H1 (cell line): Measurements from ENCODE around the gene QSOX1. TPM values are rescaled to one million over a fixed set of nuclear protein-coding genes. Genes with fewer than 3 reads are reported as not detected.

Source experiments
- CTCF ChIA-PET: fragments of 300-600 bp; sonication (Branson Sonifier 250); formaldehyde crosslinking; loops from one replicate; lab custom pipeline; 2021; ENCODE audit not compliant: partially characterized antibody; lab: Charles Lee
- POLR2A ChIA-PET: fragments of 300-600 bp; sonication (Branson Sonifier 250); formaldehyde crosslinking; loops from one replicate; lab custom pipeline; 2021; ENCODE audit warnings: inconsistent platforms; ENCODE audit not compliant: partially characterized antibody; lab: Charles Lee
- DNase-seq, 2 experiments: peaks; one replicate each; pipeline versions ENCODE4 v3.0.0 to v3.0.0-alpha.2; 2010 to 2022; ENCODE audit warnings: low spot score in 2 of 2, low read depth in 1 of 2, mixed read lengths in 1 of 2
- FAIRE-seq: peaks from 2 replicates; lab custom pipeline; 2011; peaks lifted over from hg19 to GRCh38; lab: Jason Lieb, UNC
- H2AFZ ChIP-seq: 2 replicates; pipeline ENCODE4 v1.8.1; 2012; ENCODE audit warnings: low read length, inconsistent platforms
- H2AK5ac ChIP-seq: 2 replicates; pipeline ENCODE4 v1.6.1; 2013; ENCODE audit warnings: low read depth, low read length
- H2BK120ac ChIP-seq: replicated peaks from 2 replicates; pipeline ENCODE3; 2013; ENCODE audit warnings: low read depth, low read length, inconsistent platforms
- H2BK12ac ChIP-seq: 2 replicates; pipeline ENCODE4 v1.6.1; 2013; ENCODE audit warnings: low read depth, low read length
- H2BK15ac ChIP-seq: 2 replicates; pipeline ENCODE4 v1.6.1; 2013; ENCODE audit warnings: low read length
- H2BK20ac ChIP-seq: 2 replicates; pipeline ENCODE4 v1.6.1; 2013; ENCODE audit warnings: low read length
- H2BK5ac ChIP-seq: 2 replicates; pipeline ENCODE4 v1.6.1; 2013; ENCODE audit warnings: low read depth, low read length
- H3K14ac ChIP-seq: 2 replicates; pipeline ENCODE4 v1.6.1; 2013; ENCODE audit warnings: inconsistent platforms; ENCODE audit not compliant: insufficient read length
- H3K18ac ChIP-seq: 2 replicates; pipeline ENCODE4 v1.6.1; 2013; ENCODE audit warnings: low read length; ENCODE audit errors: extremely low read depth
- H3K23ac ChIP-seq: 2 replicates; pipeline ENCODE4 v1.6.1; 2013; ENCODE audit warnings: inconsistent platforms; ENCODE audit not compliant: insufficient read length
- H3K23me2 ChIP-seq: 2 replicates; pipeline ENCODE4 v1.6.1; 2013; ENCODE audit warnings: low read depth, low read length
- H3K27ac ChIP-seq: 2 replicates; pipeline ENCODE4 v1.6.1; 2011; ENCODE audit warnings: low read depth, low read length, inconsistent platforms
- H3K27me3 ChIP-seq, 4 experiments: replicated peaks in 1 of 4; 1 replicate in 1 of 4; 2 replicates in 3 of 4; pipeline versions ENCODE4 v1.6.1 to v1.8.1; 2011 to 2013; ENCODE audit warnings: low read length in 3 of 4, mild to moderate bottlenecking in 3 of 4, inconsistent platforms in 2 of 4, mixed read lengths in 2 of 4, moderate library complexity in 1 of 4; ENCODE audit not compliant: control insufficient read depth in 3 of 4, insufficient read depth in 3 of 4; ENCODE audit errors: extremely low read depth in 1 of 4
- H3K36me3 ChIP-seq, 4 experiments: 2 replicates each; pipeline versions ENCODE4 v1.6.1 to v1.8.1; 2011 to 2013; ENCODE audit warnings: mild to moderate bottlenecking in 4 of 4, low read length in 3 of 4, moderate library complexity in 2 of 4, control low read depth in 1 of 4, inconsistent platforms in 1 of 4; ENCODE audit not compliant: insufficient read depth in 4 of 4, control insufficient read depth in 2 of 4
- H3K4ac ChIP-seq: replicated peaks from 2 replicates; pipeline ENCODE3; 2013; ENCODE audit warnings: low read length, low read depth, mixed read lengths, inconsistent platforms; ENCODE audit not compliant: insufficient read length
- H3K4me1 ChIP-seq, 4 experiments: replicated peaks in 1 of 4; 1 replicate in 1 of 4; 2 replicates in 3 of 4; pipeline versions ENCODE4 v1.6.1 to v1.8.1; 2011 to 2013; ENCODE audit warnings: low read length in 3 of 4, inconsistent platforms in 2 of 4, mixed read lengths in 1 of 4; ENCODE audit not compliant: insufficient read depth in 4 of 4, control insufficient read depth in 3 of 4
- H3K4me2 ChIP-seq, 2 experiments: 2 replicates each; pipeline versions ENCODE4 v1.6.1 to v1.8.1; 2011 to 2013; ENCODE audit warnings: low read depth in 2 of 2, low read length in 2 of 2, control low read depth in 1 of 2, inconsistent platforms in 1 of 2, mild to moderate bottlenecking in 1 of 2; ENCODE audit not compliant: insufficient read depth in 1 of 2
- H3K4me3 ChIP-seq, 4 experiments: fragments of 200-600, 300-600 bp in 1 of 4; sonication (generic), shearing (Covaris generic), sonication (Bioruptor Twin) in 1 of 4; 2 replicates each; pipeline versions ENCODE4 v1.5.1 to v1.8.1; 2011 to 2016; ENCODE audit warnings: low read length in 4 of 4, low read depth in 3 of 4, control low read depth in 2 of 4, inconsistent platforms in 2 of 4, mild to moderate bottlenecking in 2 of 4, mixed read lengths in 1 of 4, moderate library complexity in 1 of 4; ENCODE audit not compliant: insufficient read depth in 2 of 4; ENCODE audit errors: extremely low read depth in 1 of 4
- H3K56ac ChIP-seq: replicated peaks from 2 replicates; pipeline ENCODE3; 2013; ENCODE audit warnings: low read depth, mild to moderate bottlenecking, mixed read lengths, low read length, inconsistent platforms; ENCODE audit not compliant: insufficient read length
- H3K79me1 ChIP-seq: 2 replicates; pipeline ENCODE4 v1.6.1; 2013; ENCODE audit warnings: low read depth, low read length, control low read depth
- H3K79me2 ChIP-seq, 2 experiments: 2 replicates each; pipeline versions ENCODE4 v1.6.1 to v1.8.1; 2012 to 2013; ENCODE audit warnings: low read length in 2 of 2, mild to moderate bottlenecking in 2 of 2, inconsistent platforms in 1 of 2; ENCODE audit not compliant: insufficient read depth in 2 of 2, control insufficient read depth in 1 of 2
- H3K9ac ChIP-seq, 4 experiments: replicated peaks in 1 of 4; 1 replicate in 1 of 4; 2 replicates in 3 of 4; pipeline versions ENCODE4 v1.6.1 to v1.8.1; 2011 to 2013; ENCODE audit warnings: low read depth in 3 of 4, low read length in 3 of 4, control low read depth in 2 of 4, mild to moderate bottlenecking in 2 of 4, moderate library complexity in 2 of 4, inconsistent platforms in 1 of 4; ENCODE audit errors: extremely low read depth in 1 of 4
- H3K9me3 ChIP-seq, 2 experiments: 2 replicates each; pipeline versions ENCODE4 v1.6.1 to v1.8.1; 2012 to 2013; ENCODE audit warnings: mild to moderate bottlenecking in 2 of 2, moderate library complexity in 2 of 2, control low read depth in 1 of 2, inconsistent platforms in 1 of 2, low read depth in 1 of 2, low read length in 1 of 2, mixed read lengths in 1 of 2; ENCODE audit not compliant: insufficient read depth in 2 of 2
- H4K20me1 ChIP-seq, 2 experiments: replicated peaks in 1 of 2; 2 replicates each; pipeline versions ENCODE3 to v1.8.1; 2011 to 2013; ENCODE audit warnings: inconsistent platforms in 2 of 2, low read length in 2 of 2, mild to moderate bottlenecking in 1 of 2; ENCODE audit not compliant: insufficient read depth in 2 of 2, control insufficient read depth in 1 of 2
- H4K5ac ChIP-seq: 2 replicates; pipeline ENCODE4 v1.6.1; 2013; ENCODE audit warnings: low read length, low read depth, mixed read lengths, inconsistent platforms; ENCODE audit not compliant: insufficient read length
- H4K8ac ChIP-seq: 2 replicates; pipeline ENCODE4 v1.8.0; 2013; ENCODE audit warnings: mild to moderate bottlenecking, moderate library complexity, low read length, inconsistent platforms; ENCODE audit not compliant: insufficient read depth; ENCODE audit errors: extremely low read depth
- H4K91ac ChIP-seq: replicated peaks from 2 replicates; pipeline ENCODE3; 2013; ENCODE audit warnings: low read length, mixed read lengths, inconsistent platforms; ENCODE audit not compliant: insufficient read length
- BCL11A ChIP-seq, 2 experiments: IDR thresholded peaks; one replicate each; pipeline ENCODE4 v1.6.1; 2011; ENCODE audit warnings: low read depth in 2 of 2, low read length in 2 of 2, mild to moderate bottlenecking in 2 of 2
- CHD2 ChIP-seq: IDR thresholded peaks from 2 replicates; pipeline ENCODE4 v1.6.1; 2012; ENCODE audit warnings: low read length, improper control_type of control experiment
- CREB1 ChIP-seq: IDR thresholded peaks from 2 replicates; pipeline ENCODE4 v1.6.1; 2012; ENCODE audit warnings: inconsistent platforms
- EGR1 ChIP-seq: IDR thresholded peaks from 2 replicates; pipeline ENCODE4 v1.6.1; 2011; ENCODE audit warnings: low read depth, low read length, borderline replicate concordance
- NANOG ChIP-seq: IDR thresholded peaks from 2 replicates; pipeline ENCODE4 v1.6.1; 2011; ENCODE audit warnings: low read length, low read depth, mild to moderate bottlenecking, inconsistent platforms; ENCODE audit not compliant: insufficient read depth, poor library complexity, severe bottlenecking
- POU5F1 ChIP-seq: IDR thresholded peaks from 2 replicates; pipeline ENCODE4 v1.6.1; 2011; ENCODE audit warnings: low read depth, mild to moderate bottlenecking, low read length, moderate library complexity
- RBBP5 ChIP-seq: IDR thresholded peaks from 2 replicates; pipeline ENCODE4 v1.7.1; 2012; ENCODE audit warnings: low read depth, mild to moderate bottlenecking, inconsistent platforms, low read length, moderate library complexity, borderline replicate concordance
- SIX5 ChIP-seq: IDR thresholded peaks from 2 replicates; pipeline ENCODE4 v1.6.1; 2011; ENCODE audit warnings: mild to moderate bottlenecking, low read depth, low read length
- SP4 ChIP-seq: IDR thresholded peaks from 2 replicates; pipeline ENCODE4 v1.6.1; 2012; ENCODE audit warnings: low read length, inconsistent platforms
- TCF12 ChIP-seq: IDR thresholded peaks from 2 replicates; pipeline ENCODE4 v1.6.1; 2011; ENCODE audit warnings: low read depth, mild to moderate bottlenecking, low read length
- WGBS, 2 experiments: shearing (Covaris generic) in 1 of 2; methylation state at CpG; one replicate each; pipeline versions ENCODE4 v1.1.6 to v1.1.7; 2013 to 2015; ENCODE audit warnings: low lambda C conversion rate in 2 of 2, mixed read lengths in 2 of 2, inconsistent platforms in 1 of 2, low coverage in 1 of 2, missing lambda C conversion rate in 1 of 2; ENCODE audit not compliant: insufficient replicate concordance in 2 of 2, insufficient coverage in 1 of 2, insufficient read length in 1 of 2; ENCODE audit errors: extremely low coverage in 1 of 2, missing lambda C conversion rate in 1 of 2; 5-methylcytosine and 5-hydroxymethylcytosine counted together
- polyA plus RNA-seq, 7 experiments: library from polyadenylated mRNA; depleted of rRNA in 3 of 7; stranded (reverse) in 5 of 7; unstranded in 2 of 7; fragments of >200 nt in 5 of 7; fragments of 200-250 nt in 2 of 7; gene quantifications; 1 replicate in 5 of 7; 2 replicates in 1 of 7; 4 replicates in 1 of 7; pipeline versions ENCODE4 v1.2.1 to v1.2.3, GENCODE V29; 2011 to 2013; ENCODE audit warnings: missing spikeins in 2 of 7, mixed read lengths in 2 of 7
- total RNA-seq: library from RNA; stranded (reverse); fragmentation: NEBNext Ultra II Directional; extraction: Animal tissue kit (Norgen Biotek cat#: 25700); gene quantifications from 2 replicates; pipeline ENCODE4 v1.2.1, GENCODE V29; 2021
- TF ChIP-seq, protein P1 (sequence below): IDR thresholded peaks from 2 replicates; pipeline ENCODE4 v1.6.1; 2011; ENCODE audit warnings: low read depth, mild to moderate bottlenecking, low read length; ENCODE audit not compliant: insufficient read depth
- TF ChIP-seq, protein P2 (sequence below): IDR thresholded peaks from 2 replicates; pipeline ENCODE4 v1.6.1; 2012; ENCODE audit warnings: inconsistent platforms

QSOX1 gene
- total and polyA plus RNA-seq, 2 of the 8 experiments (the other 6 are each of a cell fraction or from before 2014, with no cell fraction given), result 97.7 to 123 TPM

DNA sequence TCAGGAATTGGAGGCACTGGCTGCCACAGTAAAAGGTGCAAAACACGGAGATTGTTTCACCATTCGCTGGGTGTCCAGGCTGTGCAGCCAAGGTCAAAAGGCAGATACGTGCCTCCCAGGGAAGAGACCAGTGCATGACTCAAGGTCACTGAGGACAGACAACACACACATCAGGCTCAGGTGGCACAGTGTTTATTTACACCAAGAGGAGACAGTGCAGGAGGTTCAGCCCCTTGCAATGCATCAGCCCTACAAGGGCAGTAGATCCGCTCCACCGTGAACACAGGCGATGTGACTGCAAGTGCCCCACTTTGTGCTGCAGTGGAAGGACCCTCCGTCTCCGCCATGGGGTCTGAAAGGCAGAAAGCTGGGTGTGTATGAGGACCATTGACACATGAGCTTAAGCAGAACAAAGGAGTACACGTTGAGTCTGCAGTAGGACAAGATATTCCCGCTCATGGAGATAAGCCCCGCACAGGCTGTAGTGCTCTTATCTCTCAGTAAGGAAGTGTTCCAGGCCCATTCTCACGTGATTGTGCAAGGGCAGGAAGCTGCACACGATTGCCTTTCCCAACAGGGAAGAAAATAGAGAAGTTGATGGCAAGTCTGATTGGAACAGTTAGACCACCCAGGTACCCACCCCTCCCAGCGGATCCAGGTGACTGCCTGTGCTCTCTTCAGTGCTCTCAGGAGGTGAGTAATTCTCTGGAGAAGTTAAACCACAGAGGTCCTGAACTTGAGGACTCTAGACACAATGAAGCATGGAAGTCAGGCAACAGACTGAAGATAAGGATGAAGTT is 37.5 kb upstream of the QSOX1 start:
- Histone ChIP-seq H3K79me2 (no peaks in the 10 kb centered on the region), H3K14ac (no peak overlapping the region), H2BK120ac (no peak overlapping the region), H4K8ac (no peak overlapping the region), H4K5ac (no peak overlapping the region), H3K9me3 (no peaks in the 10 kb centered on the region), H3K9ac (no peak overlapping the region), H2BK15ac (no peak overlapping the region), H4K91ac (no peak overlapping the region), H3K4me3 (no peak overlapping the region), H4K20me1 (no peaks in the 10 kb centered on the region), H2AK5ac (no peak overlapping the region), H3K23me2 (no peaks in the 10 kb centered on the region), H3K27me3 (no peaks in the 10 kb centered on the region), H3K36me3 (peaks cover 0 to 8% (median 3%) of the 10 kb centered on the region in 4 experiments; a peak in 2 of 8 replicates), H3K4me2 (no peak overlapping the region), H3K27ac (no peak overlapping the region), H3K79me1 (no peaks in the 10 kb centered on the region), H2BK12ac (no peak overlapping the region), H3K4me1 (no peaks in the 10 kb centered on the region), H2AFZ (no peak overlapping the region), H3K56ac (no peak overlapping the region), H3K23ac (no peak overlapping the region), H3K4ac (no peak overlapping the region), H2BK5ac (0 out of 2 replicates have a peak overlapping the region, but pooled peaks have one; percentile 1), H2BK20ac (no peak overlapping the region), H3K18ac (no peak overlapping the region)
- POLR2A ChIA-PET, result interaction anchor here (1.7 kb wide), 1 partner anchor 68 kb away, joined by 4 read pairs; no protein-coding TSS in a partner anchor
- DNase-seq, result no peak
- WGBS, 2 experiments, result 86% methylated on average over 14 of the region's 14 CpGs; no CpG with 5 or more reads in 1 of the 2 experiments
- FAIRE-seq, result no peak
- CTCF ChIA-PET, result interaction anchor here (0.5 to 1.5 kb wide), 5 partner anchors 9 to 1156 kb away, joined by 3 to 4 read pairs (median 3); no protein-coding TSS in a partner anchor
- TF ChIP-seq SIX5, result no peak
- TF ChIP-seq TCF12, result no peak
- TF ChIP-seq, protein P1, sequence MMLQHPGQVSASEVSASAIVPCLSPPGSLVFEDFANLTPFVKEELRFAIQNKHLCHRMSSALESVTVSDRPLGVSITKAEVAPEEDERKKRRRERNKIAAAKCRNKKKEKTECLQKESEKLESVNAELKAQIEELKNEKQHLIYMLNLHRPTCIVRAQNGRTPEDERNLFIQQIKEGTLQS, result no peak
- no peak for TF ChIP-seq NANOG
- no peak for TF ChIP-seq POU5F1
- no peak for TF ChIP-seq CREB1
- TF ChIP-seq, protein P2, sequence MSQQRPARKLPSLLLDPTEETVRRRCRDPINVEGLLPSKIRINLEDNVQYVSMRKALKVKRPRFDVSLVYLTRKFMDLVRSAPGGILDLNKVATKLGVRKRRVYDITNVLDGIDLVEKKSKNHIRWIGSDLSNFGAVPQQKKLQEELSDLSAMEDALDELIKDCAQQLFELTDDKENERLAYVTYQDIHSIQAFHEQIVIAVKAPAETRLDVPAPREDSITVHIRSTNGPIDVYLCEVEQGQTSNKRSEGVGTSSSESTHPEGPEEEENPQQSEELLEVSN, result no peak
- no peak for TF ChIP-seq RBBP5
- TF ChIP-seq CHD2, result no peak
- TF ChIP-seq SP4, result no peak
- no peak for TF ChIP-seq EGR1
- TF ChIP-seq BCL11A (IDR thresholded peaks at IDR 0.05; ENCODE audit: low read depth in 2 of 2, low read length in 2 of 2), result no peak
